ENCODE data around the gene BRF1.

BRF1 gene

GRCh38 chr14:105203057-105203531, 97.7 kb downstream of the BRF1 start:
- in situ Hi-C loops (cut with MboI; ENCODE audit: low pct_unique_long_range_greater_than_20kb, low sequenced_read_pairs, unreplicated experiment) = no loop called here
- DNase-seq (ENCODE audit: low spot score) = peak; percentile 90
- peak; percentile 92 for TF ChIP-seq CTCF (IDR thresholded peaks at IDR 0.05; ENCODE audit: extremely low read depth, insufficient read depth, missing control alignments)

- no peak for DNase-seq (ENCODE audit: low spot score)
- in situ Hi-C loops (cut with MboI; ENCODE audit: low pct_unique_long_range_greater_than_20kb, low sequenced_read_pairs, unreplicated experiment) = no loop called here
- no peak for TF ChIP-seq CTCF (IDR thresholded peaks at IDR 0.05; ENCODE audit: extremely low read depth, insufficient read depth, missing control alignments)
Measured at GRCh38 chr14:105201925-105202513, 98.8 kb downstream of the BRF1 start.

GRCh38 chr14:105201156-105201924, 99.5 kb downstream of the BRF1 start:
- in situ Hi-C loops (cut with MboI; ENCODE audit: low pct_unique_long_range_greater_than_20kb, low sequenced_read_pairs, unreplicated experiment) = no loop called here
- DNase-seq (ENCODE audit: low spot score) = no peak
- TF ChIP-seq CTCF (IDR thresholded peaks at IDR 0.05; ENCODE audit: extremely low read depth, insufficient read depth, missing control alignments) = peak; percentile 37

- in situ Hi-C loops (cut with MboI; ENCODE audit: low pct_unique_long_range_greater_than_20kb, low sequenced_read_pairs, unreplicated experiment) = no loop called here
- TF ChIP-seq CTCF (IDR thresholded peaks at IDR 0.05; ENCODE audit: extremely low read depth, insufficient read depth, missing control alignments) = no peak
- DNase-seq (ENCODE audit: low spot score) = no peak
Measured at GRCh38 chr14:105200641-105201040, 100.2 kb downstream of the BRF1 start.

- DNase-seq (ENCODE audit: low spot score) = no peak
- peak; percentile 37 for TF ChIP-seq CTCF (IDR thresholded peaks at IDR 0.05; ENCODE audit: extremely low read depth, insufficient read depth, missing control alignments)
- in situ Hi-C loops (cut with MboI; ENCODE audit: low pct_unique_long_range_greater_than_20kb, low sequenced_read_pairs, unreplicated experiment) = no loop called here
Measured at GRCh38 chr14:105200074-105200473, 100.7 kb downstream of the BRF1 start.

- TF ChIP-seq CTCF (IDR thresholded peaks at IDR 0.05; ENCODE audit: extremely low read depth, insufficient read depth, missing control alignments) = no peak
Measured at GRCh38 chr14:105199093-105199492, 101.7 kb downstream of the BRF1 start.

More at GRCh38 chr14:105199093-105199492, 101.7 kb downstream of the BRF1 start:
- no peak for DNase-seq (ENCODE audit: low spot score)
- in situ Hi-C loops (cut with MboI; ENCODE audit: low pct_unique_long_range_greater_than_20kb, low sequenced_read_pairs, unreplicated experiment) = no loop called here

Data from GM13977 (cell line).